Activated CD8-positive, alpha-beta T cell treated with anti-CD3 and anti-CD28 coated beads, Interleukin-2, amount 10 ng/mL, durations not matched to agents 7 days and 5 days (primary cell): Measurements from ENCODE around the gene MRPS35. TPM values are rescaled to one million over a fixed set of nuclear protein-coding genes. Genes with fewer than 3 reads are reported as not detected.

Source experiments
- ATAC-seq: fragments of 150-1000 bp; cut with Tn5 transposase; one replicate; pipeline ENCODE4 v1.10.0; 2021; ENCODE audit warnings: moderate library complexity
- CTCF ChIA-PET: fragments of 350-600 bp; sonication (Branson Sonifier 250); formaldehyde crosslinking; loops from one replicate; lab custom pipeline; 2021; ENCODE audit warnings: antibody characterized with exemption; lab: Charles Lee
- POLR2A ChIA-PET: fragments of 350-600 bp; sonication (Branson Sonifier 250); formaldehyde crosslinking; loops from one replicate; lab custom pipeline; 2021; ENCODE audit warnings: antibody characterized with exemption; lab: Charles Lee
- DNase-seq: peaks from one replicate; pipeline ENCODE4 v3.0.0-alpha.2; 2020
- H3K27ac Mint-ChIP-seq: one replicate; pipeline ENCODE4 v1.8.0; 2021; ENCODE audit warnings: mild to moderate bottlenecking, mixed read lengths
- H3K27me3 Mint-ChIP-seq: one replicate; pipeline ENCODE4 v1.8.0; 2021; ENCODE audit warnings: low read depth, mixed read lengths
- H3K36me3 Mint-ChIP-seq: one replicate; pipeline ENCODE4 v1.8.0; 2021; ENCODE audit warnings: low read depth, mixed read lengths
- H3K4me1 Mint-ChIP-seq: one replicate; pipeline ENCODE4 v1.8.0; 2021; ENCODE audit warnings: low read depth, mixed read lengths
- H3K4me3 Mint-ChIP-seq: one replicate; pipeline ENCODE4 v1.8.0; 2021; ENCODE audit warnings: mild to moderate bottlenecking, mixed read lengths
- H3K9me3 Mint-ChIP-seq: one replicate; pipeline ENCODE4 v1.8.0; 2022; ENCODE audit warnings: mixed read lengths; ENCODE audit not compliant: insufficient read depth
- total RNA-seq, 2 experiments: library from RNA; stranded (reverse); gene quantifications; one replicate each; pipeline ENCODE4 v1.2.3, GENCODE V29; 2021

MRPS35 gene
- total RNA-seq, 2 experiments from 2014 or later = 39.1 to 40.0 TPM

DNA sequence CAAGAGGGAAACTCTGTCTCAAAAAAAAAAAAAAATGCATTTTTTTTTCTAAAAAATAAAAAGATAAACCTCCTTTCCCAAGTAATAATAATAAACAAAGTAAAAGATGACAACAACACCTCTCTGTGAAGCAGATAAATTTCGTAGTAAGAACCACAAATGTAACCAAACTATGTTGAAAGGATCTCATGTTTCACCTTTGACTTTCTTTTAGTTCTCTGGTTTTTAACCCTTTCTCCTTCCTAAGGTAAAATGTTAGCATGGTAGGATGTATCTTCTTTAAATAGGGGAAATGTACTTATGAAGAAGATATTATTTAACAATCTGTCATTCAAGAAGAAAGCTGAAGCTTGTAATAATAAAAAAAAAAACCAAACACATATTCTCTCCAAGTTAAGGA lies 67.6 kb downstream of the MRPS35 start:
- Mint-ChIP-seq H3K4me1 (peaks cover 28% of the 10 kb centered on the region), H3K27ac (no peak overlapping the region), H3K4me3 (no peak overlapping the region), H3K9me3 (no peaks in the 10 kb centered on the region), H3K27me3 (peaks cover 9% of the 10 kb centered on the region), H3K36me3 (peaks cover 18% of the 10 kb centered on the region)
- POLR2A ChIA-PET = no interaction called here
- CTCF ChIA-PET = interaction anchor here (2.9 kb wide), 1 partner anchor 43 kb away, joined by 24 read pairs; no protein-coding TSS in a partner anchor
- DNase-seq (no peak), ATAC-seq (no peak)

DNA sequence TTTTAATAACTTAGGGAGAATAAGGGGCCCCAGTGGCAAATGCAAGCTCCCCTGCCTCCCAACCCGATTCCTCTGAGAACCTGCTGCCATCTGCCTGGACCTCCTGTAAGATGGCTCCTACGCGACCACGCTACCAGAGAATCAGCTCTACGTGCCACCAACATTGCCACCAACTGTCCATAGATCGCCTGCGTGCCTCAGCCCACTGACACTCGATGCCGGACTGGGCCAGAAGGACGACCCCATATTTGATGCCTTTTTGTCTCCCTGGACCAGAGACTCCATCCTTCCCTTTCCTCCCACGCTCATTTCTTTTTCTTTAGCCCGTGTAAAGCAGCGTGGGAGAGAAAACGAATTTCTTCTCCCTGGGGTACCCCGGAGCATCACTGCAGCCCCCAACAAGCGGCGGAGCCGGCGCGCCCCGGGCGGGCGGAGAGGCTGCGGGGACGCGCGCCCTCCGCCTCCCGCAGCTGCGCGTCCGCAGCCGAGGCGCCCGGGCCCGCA lies 68.8 kb downstream of the MRPS35 start:
- Mint-ChIP-seq H3K4me1 (peaks cover 30% of the 10 kb centered on the region), H3K27me3 (peaks cover 7% of the 10 kb centered on the region), H3K36me3 (peaks cover 21% of the 10 kb centered on the region), H3K9me3 (no peaks in the 10 kb centered on the region), H3K27ac (peak overlapping the region; percentile 86), H3K4me3 (peak overlapping the region; percentile 81)
- CTCF ChIA-PET = interaction anchor here (1.0 to 2.9 kb wide), 10 partner anchors 8 to 46 kb away, joined by 3 to 24 read pairs (median 4); no protein-coding TSS in a partner anchor
- ATAC-seq = peak; percentile 58
- POLR2A ChIA-PET = interaction anchor here (0.7 to 1.8 kb wide), 4 partner anchors 10 to 42 kb away, joined by 3 to 10 read pairs (median 4); no protein-coding TSS in a partner anchor
- DNase-seq = peak; percentile 22

DNA sequence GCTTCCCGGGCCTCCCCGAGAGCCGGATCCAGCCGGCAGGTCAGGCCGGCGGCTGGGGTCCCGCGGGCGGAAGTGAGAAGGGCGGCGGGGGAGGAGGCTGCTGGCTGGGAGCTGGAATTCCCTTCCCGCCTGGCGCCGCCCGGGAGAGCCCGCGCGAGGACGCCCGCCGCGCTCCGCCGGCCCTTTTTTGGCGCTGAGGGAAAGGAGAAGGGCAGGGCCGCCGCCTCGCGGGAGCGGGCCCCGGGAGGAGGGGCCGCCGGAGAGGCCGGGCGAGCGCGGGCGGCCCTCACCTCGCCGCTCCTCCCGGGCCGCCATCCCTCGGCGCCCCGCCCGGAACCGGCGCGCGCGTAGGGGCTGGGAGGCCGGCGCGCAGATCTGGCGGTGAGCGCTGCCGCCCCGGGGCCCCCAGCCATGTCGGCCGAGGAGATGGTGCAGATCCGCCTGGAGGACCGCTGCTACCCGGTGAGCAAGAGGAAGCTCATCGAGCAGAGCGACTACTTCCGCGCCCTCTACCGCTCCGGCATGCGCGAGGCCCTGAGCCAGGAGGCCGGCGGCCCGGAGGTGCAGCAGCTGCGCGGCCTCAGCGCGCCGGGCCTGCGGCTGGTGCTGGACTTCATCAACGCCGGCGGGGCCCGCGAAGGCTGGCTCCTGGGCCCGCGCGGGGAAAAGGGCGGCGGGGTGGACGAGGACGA lies 69.4 kb downstream of the MRPS35 start, which contains the start of the genes KLHL42 and MANSC4:
KLHL42 (plus strand) TSS at position 314 of the 692 bp plus-strand sequence; CDS start at position 412, 98 bp downstream.
MANSC4 (minus strand) TSS at position 317 of the 692 bp plus-strand sequence. CDS start 8,960 bp downstream, outside the sequence.
- ATAC-seq (peak; percentile 90), DNase-seq (peak; percentile 77)
- ChIA-PET POLR2A (interaction anchor here (0.5 to 1.8 kb wide), 10 partner anchors 11 to 342 kb away, joined by 3 to 10 read pairs (median 3); no protein-coding TSS in a partner anchor), CTCF (interaction anchor here (0.9 to 2.9 kb wide), 11 partner anchors 9 to 46 kb away, joined by 3 to 24 read pairs (median 4); no protein-coding TSS in a partner anchor)
- Mint-ChIP-seq H3K9me3 (no peaks in the 10 kb centered on the region), H3K36me3 (peaks cover 26% of the 10 kb centered on the region), H3K27ac (peak within 1 kb of the TSS; percentile 86), H3K4me1 (peaks cover 34% of the 10 kb centered on the region), H3K27me3 (peaks cover 7% of the 10 kb centered on the region), H3K4me3 (peak within 1 kb of the TSS; percentile 81)

DNA sequence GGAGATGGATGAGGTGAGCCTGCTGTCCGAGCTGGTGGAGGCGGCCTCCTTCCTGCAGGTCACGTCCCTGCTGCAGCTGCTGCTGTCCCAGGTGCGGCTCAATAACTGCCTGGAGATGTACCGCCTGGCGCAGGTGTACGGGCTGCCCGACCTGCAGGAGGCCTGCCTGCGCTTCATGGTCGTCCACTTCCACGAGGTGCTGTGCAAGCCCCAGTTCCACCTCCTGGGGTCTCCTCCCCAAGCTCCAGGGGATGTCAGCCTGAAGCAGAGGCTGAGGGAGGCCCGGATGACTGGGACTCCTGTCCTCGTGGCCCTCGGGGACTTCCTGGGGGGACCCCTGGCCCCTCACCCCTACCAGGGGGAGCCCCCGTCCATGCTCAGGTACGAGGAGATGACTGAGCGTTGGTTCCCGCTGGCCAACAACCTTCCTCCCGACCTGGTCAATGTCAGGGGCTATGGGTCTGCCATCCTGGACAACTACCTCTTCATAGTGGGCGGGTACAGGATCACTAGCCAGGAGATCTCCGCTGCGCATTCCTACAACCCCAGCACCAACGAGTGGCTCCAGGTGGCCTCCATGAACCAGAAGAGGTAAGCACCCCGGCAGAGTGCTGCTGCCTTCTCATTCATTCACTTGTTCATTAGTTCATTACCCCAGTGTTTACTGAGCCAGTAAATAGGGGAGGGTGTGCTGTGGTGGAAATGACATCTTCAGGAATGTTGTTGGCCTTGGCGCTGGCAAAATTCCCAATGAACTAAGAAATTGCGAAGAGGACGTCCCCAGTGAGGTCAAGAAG lies 70.2 kb downstream of the MRPS35 start:
- no peaks in the 10 kb centered on the region for H3K9me3 Mint-ChIP-seq
- DNase-seq = peak; percentile 48
- peak; percentile 48 for ATAC-seq
- peaks cover 26% of the 10 kb centered on the region for H3K36me3 Mint-ChIP-seq
- peaks cover 7% of the 10 kb centered on the region for H3K27me3 Mint-ChIP-seq
- peak overlapping the region; percentile 83 for H3K27ac Mint-ChIP-seq
- H3K4me1 Mint-ChIP-seq = peaks cover 38% of the 10 kb centered on the region
- peak overlapping the region; percentile 81 for H3K4me3 Mint-ChIP-seq
- CTCF ChIA-PET = interaction anchor here (0.9 to 2.9 kb wide), 7 partner anchors 10 to 47 kb away, joined by 3 to 24 read pairs (median 4); no protein-coding TSS in a partner anchor
- POLR2A ChIA-PET = interaction anchor here (0.5 to 1.8 kb wide), 7 partner anchors 20 to 343 kb away, joined by 3 to 10 read pairs (median 3); no protein-coding TSS in a partner anchor

DNA sequence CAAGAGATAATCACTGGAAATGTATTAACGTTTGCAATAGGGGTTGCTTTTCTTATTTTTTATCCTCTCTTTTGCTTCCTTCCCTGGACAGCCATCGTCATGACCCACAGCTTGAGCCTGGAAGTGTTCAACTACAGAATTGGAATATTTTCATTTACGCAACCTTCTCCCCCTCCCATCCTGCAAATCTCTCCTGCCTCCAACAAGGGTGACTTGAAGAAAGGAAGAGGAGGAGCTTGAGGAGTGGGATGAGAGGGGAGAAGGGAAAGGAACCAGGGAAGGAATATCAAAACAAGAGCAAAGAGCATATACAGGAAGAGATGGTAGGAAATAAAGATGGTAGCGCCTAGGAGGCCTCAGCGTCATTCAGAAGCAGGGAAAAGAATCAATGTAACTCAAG lies 71.0 kb downstream of the MRPS35 start:
- peaks cover 43% of the 10 kb centered on the region for H3K4me1 Mint-ChIP-seq
- H3K36me3 Mint-ChIP-seq = peaks cover 33% of the 10 kb centered on the region
- CTCF ChIA-PET = no interaction called here
- ATAC-seq (no peak), DNase-seq (no peak)
- peaks cover 7% of the 10 kb centered on the region for H3K27me3 Mint-ChIP-seq
- H3K4me3 Mint-ChIP-seq = peak overlapping the region; percentile 81
- POLR2A ChIA-PET = no interaction called here
- H3K27ac Mint-ChIP-seq = no peak overlapping the region
- H3K9me3 Mint-ChIP-seq = no peaks in the 10 kb centered on the region

DNA sequence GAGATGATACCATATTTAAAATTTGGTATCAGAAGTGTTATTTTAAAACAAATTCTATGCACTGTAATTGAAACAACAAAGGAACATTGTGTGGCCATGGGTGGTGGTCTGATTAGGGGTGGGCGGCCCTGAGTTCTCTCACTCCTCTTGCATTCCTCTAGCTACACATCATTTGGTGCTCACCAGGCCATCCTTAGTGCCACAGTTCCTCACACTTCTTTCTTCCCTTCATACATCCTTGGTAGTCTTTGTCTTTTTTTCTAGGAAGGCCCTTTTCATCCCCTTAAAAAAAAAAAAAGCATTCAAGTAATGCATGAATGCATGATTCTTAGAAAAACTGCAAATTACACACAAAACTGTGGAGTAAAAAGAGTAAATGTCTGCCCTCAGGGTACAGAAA lies 71.8 kb downstream of the MRPS35 start:
- Mint-ChIP-seq H3K27me3 (peaks cover 4% of the 10 kb centered on the region), H3K4me3 (no peak overlapping the region)
- CTCF ChIA-PET = no interaction called here

DNA sequence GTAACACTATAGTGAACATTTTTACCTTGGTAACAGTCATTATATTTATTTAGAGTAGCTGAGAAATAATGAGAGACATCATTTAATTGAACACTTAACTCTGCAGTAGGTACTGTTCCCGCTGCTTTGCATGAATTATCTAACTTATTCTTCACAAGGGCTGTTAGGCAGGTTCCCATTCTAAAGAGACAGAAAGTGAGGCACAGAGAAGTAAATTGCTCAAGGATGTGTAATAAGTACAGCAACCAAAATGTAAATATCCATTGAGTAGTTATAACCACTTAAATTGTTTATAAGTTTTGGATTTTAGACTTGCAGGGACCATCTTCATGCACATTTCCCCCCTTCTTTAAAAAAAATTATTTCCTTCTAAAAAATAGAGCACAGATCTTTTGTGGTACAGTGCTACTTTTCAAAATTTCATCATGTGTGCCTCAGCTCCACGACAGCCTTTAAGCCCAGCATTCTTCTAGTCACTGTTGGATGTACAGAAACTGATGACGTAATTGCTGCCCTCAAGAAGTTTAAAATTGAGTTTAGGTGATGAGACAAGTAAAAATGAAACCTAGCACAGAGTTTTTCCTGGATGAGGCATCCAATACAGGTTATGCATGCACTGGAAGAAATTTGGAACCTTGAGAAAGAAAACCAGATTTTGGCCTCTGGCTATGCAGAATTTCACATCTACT lies 75.4 kb downstream of the MRPS35 start:
- no peaks in the 10 kb centered on the region for H3K9me3 Mint-ChIP-seq
- DNase-seq = no peak
- CTCF ChIA-PET = no interaction called here
- POLR2A ChIA-PET = no interaction called here
- no peak for ATAC-seq
- peak overlapping the region; percentile 1 for H3K27ac Mint-ChIP-seq
- H3K36me3 Mint-ChIP-seq = peaks cover 40% of the 10 kb centered on the region
- peaks cover 42% of the 10 kb centered on the region for H3K4me1 Mint-ChIP-seq
- H3K27me3 Mint-ChIP-seq = no peaks in the 10 kb centered on the region
- H3K4me3 Mint-ChIP-seq = no peak overlapping the region

More for the DNA sequence above, 71.8 kb downstream of the MRPS35 start:
- Mint-ChIP-seq H3K36me3 (peaks cover 33% of the 10 kb centered on the region), H3K4me1 (peaks cover 44% of the 10 kb centered on the region), H3K9me3 (no peaks in the 10 kb centered on the region), H3K27ac (no peak overlapping the region)
- POLR2A ChIA-PET = no interaction called here
- no peak for ATAC-seq
- no peak for DNase-seq

DNA sequence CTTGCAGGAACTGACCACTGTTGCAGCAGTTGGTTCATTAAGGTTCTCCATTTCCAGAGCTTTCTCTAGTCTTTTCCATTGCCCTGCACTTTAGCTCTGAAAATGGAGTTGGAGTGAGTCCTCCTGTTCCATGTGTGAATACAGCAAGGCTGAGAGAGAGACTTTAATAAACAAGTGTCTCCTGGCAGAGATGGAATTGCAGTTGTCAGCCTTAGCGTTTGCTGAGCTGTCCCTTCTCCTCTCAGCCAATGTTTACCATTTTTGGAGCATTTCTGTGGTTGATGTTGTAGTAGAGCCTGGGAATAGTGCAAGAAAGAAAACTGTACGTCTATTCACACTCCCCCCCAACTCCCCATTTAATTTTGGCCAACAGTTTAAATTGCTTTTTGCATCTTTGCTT lies 76.9 kb downstream of the MRPS35 start:
- DNase-seq = no peak
- Mint-ChIP-seq H3K4me1 (peaks cover 27% of the 10 kb centered on the region), H3K27ac (no peak overlapping the region), H3K36me3 (peaks cover 37% of the 10 kb centered on the region), H3K4me3 (no peak overlapping the region), H3K9me3 (no peaks in the 10 kb centered on the region), H3K27me3 (no peaks in the 10 kb centered on the region)
- POLR2A ChIA-PET = no interaction called here
- CTCF ChIA-PET = interaction anchor here (0.8 kb wide), 1 partner anchor 54 kb away, joined by 4 read pairs; no protein-coding TSS in a partner anchor
- ATAC-seq = no peak

DNA sequence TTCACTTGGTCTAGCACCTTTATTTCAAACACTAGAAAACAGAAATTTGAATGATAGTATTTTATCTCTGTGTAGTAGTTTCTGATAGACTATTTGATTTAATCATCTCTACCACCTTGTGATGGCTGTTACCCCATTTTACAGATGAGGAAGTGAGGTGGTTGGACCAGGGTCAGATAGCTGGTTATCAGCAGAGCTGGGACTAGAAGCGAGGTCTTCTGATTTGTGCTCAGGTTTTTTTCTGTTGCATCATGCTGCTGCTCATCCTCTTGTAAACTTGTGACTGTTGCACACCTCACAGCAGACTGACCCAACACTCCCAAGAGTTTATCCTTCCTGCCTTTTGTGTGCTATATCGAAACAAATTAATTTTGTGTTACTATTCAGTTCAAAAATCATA lies 79.5 kb downstream of the MRPS35 start:
- Mint-ChIP-seq H3K27ac (no peak overlapping the region), H3K36me3 (peaks cover 40% of the 10 kb centered on the region), H3K4me3 (no peak overlapping the region), H3K4me1 (peaks cover 25% of the 10 kb centered on the region), H3K27me3 (no peaks in the 10 kb centered on the region), H3K9me3 (no peaks in the 10 kb centered on the region)
- ATAC-seq (no peak), DNase-seq (no peak)
- ChIA-PET CTCF (interaction anchor here (1.3 kb wide), 1 partner anchor 32 kb away, joined by 5 read pairs; no protein-coding TSS in a partner anchor), POLR2A (no interaction called here)

DNA sequence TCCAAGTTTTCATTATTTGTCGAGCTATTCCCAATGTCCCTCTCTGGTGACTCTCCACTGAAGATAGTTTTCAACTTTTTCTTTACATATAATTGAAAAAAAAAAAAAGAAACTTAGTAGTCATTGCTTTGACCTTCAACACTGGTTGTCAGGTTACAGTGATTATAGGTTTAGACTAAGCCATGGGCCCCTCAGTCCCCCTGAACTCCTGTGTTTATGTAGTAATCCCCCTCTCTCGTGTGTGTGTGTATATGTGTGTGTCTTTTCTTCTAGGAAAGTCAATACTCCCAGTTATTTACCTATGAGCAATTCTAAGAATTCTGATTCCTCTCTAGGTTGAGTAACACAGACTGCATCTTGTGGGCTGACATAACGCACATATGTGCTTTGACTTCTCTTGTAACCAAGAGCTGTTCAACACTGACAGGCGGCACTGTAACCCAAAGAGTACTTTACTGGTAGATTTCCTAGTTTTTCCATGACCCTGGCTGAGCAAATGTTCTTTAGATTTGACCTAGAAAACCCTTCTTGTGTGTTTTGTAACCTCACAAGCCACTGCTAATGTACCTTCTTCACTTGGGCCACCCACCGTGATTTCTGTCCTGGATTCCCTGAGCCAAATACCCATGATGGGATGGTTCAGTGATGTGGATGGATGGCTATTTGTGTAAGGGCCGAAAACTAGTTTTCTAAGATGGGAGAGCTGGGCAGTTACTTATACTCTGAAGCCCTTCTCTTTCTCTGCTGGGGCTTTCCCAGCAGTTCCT lies 84.4 kb downstream of the MRPS35 start:
- H3K27ac Mint-ChIP-seq = no peak overlapping the region

More for the DNA sequence above, 84.4 kb downstream of the MRPS35 start:
- CTCF ChIA-PET = interaction anchor here (0.7 to 1.3 kb wide), 4 partner anchors 15 to 58 kb away, joined by 3 to 7 read pairs (median 4); partner anchors contain the start of genes KLHL42 and MANSC4
- POLR2A ChIA-PET = no interaction called here
- Mint-ChIP-seq H3K36me3 (peaks cover 56% of the 10 kb centered on the region), H3K4me3 (no peak overlapping the region), H3K9me3 (no peaks in the 10 kb centered on the region), H3K4me1 (peaks cover 8% of the 10 kb centered on the region), H3K27me3 (no peaks in the 10 kb centered on the region)
- no peak for ATAC-seq
- DNase-seq = no peak
